Activated CD8-positive, alpha-beta memory T cell treated with anti-CD3 and anti-CD28 coated beads for 4 hours (primary cell): ENCODE results near the gene AFMID.
"Not testable (repeated sequence)": the region's sequence is repeated elsewhere in the genome, so short reads cannot be mapped to it uniquely, and the experiment has no call there.

Source experiments
- DNase-seq, 2 donors: peaks; one replicate each; pipeline ENCODE4 v3.0.0-alpha.2; 2020; ENCODE audit warnings: low read depth in 2 of 2

The AFMID gene

DNA sequence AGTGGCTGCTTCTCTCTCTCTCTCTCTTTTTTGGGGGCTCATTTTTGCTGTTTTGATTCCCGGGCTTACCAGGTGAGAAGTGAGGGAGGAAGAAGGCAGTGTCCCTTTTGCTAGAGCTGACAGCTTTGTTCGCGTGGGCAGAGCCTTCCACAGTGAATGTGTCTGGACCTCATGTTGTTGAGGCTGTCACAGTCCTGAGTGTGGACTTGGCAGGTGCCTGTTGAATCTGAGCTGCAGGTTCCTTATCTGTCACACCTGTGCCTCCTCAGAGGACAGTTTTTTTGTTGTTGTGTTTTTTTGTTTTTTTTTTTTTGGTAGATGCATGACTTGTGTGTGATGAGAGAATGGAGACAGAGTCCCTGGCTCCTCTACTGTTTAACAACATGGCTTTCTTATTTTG, 36.6 kb downstream of the AFMID start:
- no peak for DNase-seq

DNA sequence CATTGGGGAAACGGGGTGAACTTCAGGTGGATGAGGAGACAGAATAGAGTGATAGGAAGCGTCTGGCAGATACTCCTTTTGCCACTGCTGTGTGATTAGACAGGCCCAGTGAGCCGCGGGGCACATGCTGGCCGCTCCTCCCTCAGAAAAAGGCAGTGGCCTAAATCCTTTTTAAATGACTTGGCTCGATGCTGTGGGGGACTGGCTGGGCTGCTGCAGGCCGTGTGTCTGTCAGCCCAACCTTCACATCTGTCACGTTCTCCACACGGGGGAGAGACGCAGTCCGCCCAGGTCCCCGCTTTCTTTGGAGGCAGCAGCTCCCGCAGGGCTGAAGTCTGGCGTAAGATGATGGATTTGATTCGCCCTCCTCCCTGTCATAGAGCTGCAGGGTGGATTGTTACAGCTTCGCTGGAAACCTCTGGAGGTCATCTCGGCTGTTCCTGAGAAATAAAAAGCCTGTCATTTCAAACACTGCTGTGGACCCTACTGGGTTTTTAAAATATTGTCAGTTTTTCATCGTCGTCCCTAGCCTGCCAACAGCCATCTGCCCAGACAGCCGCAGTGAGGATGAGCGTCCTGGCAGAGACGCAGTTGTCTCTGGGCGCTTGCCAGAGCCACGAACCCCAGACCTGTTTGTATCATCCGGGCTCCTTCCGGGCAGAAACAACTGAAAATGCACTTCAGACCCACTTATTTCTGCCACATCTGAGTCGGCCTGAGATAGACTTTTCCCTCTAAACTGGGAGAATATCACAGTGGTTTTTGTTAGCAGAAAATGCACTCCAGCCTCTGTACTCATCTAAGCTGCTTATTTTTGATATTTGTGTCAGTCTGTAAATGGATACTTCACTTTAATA, 37.3 kb downstream of the AFMID start:
- DNase-seq = no peak

DNA sequence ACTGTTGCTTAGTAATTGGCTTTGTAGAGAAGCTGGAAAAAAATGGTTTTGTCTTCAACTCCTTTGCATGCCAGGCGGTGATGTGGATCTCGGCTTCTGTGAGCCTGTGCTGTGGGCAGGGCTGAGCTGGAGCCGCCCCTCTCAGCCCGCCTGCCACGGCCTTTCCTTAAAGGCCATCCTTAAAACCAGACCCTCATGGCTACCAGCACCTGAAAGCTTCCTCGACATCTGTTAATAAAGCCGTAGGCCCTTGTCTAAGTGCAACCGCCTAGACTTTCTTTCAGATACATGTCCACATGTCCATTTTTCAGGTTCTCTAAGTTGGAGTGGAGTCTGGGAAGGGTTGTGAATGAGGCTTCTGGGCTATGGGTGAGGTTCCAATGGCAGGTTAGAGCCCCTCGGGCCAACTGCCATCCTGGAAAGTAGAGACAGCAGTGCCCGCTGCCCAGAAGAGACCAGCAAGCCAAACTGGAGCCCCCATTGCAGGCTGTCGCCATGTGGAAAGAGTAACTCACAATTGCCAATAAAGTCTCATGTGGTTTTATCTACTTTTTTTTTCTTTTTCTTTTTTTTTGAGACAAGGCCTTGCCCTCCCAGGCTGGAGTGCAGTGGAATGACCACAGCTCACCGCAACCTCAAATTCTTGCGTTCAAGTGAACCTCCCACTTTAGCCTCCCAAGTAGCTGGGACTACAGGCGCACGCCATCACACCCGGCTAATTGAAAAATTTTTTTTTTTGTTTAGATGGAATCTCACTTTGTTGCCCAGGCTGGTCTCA, 38.1 kb downstream of the AFMID start:
- DNase-seq = no peak

DNA sequence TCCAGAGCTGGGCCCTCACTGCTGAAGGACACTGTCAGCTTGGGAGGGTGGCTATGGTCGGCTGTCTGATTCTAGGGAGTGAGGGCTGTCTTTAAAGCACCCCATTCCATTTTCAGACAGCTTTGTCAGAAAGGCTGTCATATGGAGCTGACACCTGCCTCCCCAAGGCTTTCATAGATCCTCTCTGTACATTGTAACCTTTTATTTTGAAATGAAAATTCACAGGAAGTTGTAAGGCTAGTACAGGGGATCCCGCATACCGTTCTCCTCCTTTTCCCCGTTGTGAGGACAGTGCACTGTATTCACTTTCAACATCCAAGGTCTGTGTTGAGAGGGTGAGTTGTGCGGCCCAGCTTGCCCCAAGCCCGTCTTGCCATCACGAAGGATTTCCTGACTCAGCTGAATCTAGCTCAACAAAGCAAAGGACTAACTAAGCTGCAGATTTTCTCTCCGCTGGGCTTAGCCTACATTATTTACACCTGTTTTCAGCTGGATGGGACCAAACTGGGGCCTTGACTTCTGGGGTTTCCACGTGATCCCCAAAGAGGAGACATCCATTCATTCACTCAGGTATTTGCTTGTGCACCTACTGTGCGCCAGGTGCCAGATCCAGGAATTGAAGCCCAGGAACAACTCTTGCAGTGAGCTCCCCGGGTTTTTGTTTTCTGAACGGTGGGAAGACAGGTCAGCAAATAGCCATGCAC, 39.0 kb downstream of the AFMID start:
- DNase-seq = no peak

DNA sequence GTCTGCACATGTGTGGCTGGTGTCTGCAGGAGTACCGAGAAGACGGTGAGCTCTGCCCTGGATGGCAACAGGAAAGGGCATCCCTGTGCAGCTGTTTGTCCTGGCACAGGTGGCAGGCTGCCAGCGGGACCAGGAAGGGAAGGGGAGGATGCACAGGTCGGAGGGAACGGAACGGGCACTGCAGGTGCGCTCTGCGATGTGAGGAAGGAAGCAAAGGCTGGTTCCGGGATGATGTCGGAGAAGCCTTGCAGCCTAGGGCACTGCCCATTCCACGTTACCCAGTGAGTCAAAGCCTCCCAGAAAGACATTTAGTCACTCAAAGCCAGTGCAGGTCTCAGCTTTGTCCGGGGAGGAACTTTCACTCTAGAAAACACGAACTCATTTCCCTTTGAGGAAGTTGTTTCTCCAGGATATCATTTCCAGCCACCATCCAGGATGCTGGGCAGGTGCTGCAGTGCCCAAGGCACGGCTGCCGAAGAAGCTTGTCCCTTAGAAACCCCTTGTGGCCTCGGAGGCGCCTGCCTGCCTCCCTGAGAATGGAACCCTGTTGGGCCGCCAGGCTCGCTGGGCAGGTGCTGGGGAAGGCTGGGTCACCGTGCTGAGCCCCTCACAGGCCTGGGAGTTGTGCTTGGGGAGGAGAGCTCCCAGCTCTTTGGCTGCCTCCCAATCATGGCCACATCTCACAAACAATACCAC, 39.7 kb downstream of the AFMID start:
- no peak for DNase-seq

DNA sequence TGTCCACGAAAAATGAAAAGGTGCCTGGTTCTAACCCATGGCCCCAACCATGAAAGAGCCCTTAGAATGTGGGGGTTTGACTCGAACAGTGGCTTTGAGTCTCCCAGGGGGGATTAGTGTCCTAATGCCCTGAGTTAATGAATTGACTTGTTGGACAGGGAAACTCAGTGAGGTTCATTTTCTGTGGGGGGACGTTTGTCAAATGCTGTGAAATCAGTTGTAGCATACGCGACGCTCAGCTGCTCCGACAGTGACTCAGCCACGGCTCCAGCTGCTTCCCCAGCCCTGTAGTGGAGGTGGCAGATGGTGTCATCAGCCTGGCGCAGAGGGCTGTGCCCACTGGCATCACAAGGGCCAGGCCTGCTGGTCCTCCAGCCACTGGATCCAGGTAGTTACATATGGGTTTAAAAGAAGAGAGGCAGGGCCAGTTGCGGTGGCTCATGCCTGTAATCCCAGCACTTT, 40.3 kb downstream of the AFMID start:
- no peak for DNase-seq

DNA sequence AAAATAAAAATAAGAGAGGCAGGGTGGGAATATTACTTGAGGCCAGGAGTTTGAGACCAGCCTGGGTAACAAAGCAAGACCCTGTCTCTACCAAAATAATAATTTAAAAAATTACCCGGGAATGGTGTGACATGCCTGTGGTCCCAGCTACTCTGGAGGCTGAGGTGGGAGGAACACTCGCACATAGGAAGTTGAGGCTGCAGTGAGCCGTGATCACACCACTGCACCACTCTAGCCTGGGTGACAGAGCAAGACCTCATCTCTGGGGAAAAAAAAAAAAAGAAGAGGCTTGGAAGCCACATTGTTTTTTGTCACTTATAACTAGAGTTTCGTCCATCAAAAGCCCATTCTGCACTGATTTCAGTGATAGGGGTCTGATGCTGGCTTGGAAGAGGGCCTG, 41.0 kb downstream of the AFMID start:
- no peak for DNase-seq

DNA sequence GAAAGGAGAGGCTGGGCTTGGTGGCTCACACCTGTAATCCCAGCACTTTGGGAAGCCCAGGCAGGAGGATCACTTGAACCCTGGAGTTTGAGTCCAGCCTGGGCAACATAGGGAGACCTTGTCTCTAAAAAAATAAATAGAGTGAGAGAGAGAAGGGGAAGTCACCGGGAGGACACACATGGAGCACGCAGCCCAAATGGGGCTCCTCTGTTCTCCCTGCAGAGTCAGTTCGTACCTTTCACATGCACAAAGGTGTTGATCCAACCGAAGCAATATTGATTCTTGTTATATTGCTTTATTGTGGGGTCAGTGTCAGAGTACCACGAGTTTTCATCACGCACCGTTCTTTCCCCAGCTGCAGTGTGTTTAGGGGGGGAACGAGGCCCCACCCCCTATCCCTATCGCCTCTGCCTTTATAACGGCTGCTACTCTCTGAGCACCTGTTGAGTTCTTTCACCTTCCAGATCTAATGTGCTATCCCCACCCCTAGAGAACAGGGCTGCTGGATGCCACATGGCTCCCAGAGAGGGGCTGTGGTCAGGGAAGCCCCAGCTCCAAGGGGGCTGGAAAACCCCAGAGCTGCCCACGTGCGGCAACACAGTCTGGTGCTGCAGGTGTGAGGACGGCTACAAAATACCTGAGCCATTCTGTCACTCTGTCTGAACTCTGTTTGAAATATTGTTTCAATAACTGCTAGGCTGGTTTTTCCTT, 43.2 kb downstream of the AFMID start:
- DNase-seq = no peak

DNA sequence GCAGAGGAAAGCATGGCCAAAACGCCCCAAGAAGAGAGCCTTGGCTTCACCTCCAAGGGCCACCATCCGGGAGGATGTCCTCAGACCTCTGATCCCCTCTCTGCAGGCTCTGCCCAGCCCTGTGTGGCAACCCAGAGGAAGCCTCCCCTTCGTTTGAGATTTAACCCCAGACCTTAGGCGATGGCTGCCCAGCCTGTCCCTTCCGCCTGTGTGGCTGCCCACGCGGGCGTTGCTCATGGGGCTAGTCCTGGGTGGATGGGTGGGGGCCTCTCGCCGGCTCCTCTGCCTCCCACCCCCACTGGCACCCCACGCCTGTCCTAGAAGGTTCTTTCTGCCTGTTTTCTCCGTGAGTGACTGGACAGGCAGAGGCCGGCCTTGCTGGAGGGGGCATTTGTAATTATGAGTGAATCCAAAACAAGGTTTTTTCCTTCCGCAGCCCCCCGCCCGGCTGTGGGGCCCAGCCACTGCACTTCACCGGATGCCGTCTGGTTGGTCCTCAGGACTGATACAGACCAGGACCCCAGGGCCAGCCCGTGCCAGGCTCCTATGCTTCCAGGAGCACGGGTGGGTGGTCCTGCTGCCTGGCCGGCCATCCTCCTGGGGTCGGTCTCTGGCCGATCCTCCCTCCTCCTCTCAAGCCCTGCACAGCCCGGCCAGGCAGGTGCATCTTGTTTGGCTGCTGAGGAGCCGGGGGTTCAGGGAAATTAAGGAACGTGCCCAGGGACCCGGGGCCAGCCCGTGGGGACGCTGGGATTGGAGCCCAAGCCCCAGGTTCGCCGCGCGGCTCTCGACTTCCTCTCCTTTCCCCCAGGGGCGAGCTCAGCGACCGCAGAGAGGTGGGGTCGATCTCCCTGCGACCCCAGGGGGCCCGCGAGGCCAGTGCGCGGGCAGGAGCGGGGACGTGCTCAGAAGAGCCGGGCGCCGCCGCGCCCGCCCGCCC, 44.1 kb downstream of the AFMID start, which contains the start of gene TMEM235:
Gene TMEM235 (plus strand): TSS at position 636 of the 940 bp plus-strand sequence. CDS start 393 bp downstream, outside the sequence.
- DNase-seq = no peak

DNA sequence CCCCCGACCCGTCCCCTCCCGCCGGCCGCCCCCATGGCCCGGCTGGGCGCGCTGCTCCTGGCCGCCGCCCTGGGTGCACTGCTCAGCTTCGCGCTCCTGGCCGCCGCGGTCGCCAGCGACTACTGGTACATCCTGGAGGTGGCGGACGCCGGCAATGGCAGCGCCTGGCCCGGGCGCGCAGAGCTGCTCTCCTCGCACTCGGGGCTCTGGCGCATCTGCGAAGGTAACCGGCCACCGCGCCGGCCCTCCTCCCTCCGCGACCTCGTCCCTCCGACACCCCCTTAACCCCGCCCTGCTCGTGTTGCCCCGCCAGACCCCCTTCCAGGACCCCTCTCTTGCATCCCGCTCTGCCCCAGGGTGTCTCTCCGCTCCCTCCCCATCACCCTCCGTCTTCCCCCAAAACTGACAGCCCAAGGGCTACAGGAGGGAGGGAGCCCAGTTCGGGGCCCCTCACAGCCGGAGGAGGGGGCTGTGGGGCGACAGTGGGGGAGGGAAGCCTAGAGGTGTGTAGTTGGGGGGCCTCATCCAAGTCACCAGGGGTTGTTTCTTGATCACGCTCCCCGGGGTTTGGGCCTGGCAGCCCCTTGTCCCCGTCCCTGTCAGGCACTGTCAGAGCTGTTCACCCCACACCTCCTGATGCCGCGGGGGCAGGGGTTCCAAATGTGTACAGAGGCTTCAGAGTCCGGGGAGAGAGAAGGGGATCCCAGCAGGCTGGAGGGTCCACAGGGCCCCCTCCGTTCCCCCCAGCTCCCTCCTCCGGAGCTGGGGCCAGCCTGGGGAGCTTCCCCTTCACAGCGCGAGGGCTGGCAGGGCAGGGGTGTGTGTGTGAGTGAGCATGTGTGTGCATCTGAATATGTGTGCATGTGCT, 45.1 kb downstream of the AFMID start:
- no peak for DNase-seq

DNA sequence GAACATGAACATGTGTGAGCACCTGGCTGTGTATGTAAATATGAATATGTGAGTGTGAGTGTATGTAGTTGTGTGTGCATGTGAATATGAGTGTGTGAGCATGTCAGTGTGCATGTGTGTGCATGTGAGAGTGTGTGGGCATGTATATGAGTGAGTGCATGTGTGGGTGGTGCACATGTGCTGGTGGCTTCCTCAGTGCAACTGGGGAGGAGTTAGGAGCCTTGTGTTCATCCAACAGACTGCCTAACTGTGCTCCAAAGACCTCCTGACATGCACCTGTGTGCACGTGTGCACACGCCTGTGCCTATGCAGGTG, 45.7 kb downstream of the AFMID start:
- DNase-seq = no peak

DNA sequence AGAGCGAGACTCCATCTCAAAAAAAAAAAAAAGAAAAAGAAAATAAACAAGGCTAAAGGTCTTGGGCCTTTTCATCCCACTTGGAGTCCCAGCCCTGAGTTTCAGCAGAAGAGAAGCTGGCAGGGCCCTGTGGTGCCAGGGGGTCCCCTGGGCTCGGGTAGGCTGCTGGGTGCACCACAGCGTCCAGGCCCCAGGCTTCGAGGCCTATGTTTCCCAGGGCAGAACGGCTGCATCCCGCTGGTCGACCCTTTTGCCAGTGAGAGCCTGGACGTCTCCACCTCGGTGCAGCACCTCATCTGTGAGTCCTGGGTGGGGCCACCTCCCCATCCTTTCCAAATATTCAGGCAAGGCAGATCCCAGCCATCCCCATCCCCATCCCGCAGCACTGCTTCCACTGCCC, 46.5 kb downstream of the AFMID start:
- DNase-seq = no peak

DNA sequence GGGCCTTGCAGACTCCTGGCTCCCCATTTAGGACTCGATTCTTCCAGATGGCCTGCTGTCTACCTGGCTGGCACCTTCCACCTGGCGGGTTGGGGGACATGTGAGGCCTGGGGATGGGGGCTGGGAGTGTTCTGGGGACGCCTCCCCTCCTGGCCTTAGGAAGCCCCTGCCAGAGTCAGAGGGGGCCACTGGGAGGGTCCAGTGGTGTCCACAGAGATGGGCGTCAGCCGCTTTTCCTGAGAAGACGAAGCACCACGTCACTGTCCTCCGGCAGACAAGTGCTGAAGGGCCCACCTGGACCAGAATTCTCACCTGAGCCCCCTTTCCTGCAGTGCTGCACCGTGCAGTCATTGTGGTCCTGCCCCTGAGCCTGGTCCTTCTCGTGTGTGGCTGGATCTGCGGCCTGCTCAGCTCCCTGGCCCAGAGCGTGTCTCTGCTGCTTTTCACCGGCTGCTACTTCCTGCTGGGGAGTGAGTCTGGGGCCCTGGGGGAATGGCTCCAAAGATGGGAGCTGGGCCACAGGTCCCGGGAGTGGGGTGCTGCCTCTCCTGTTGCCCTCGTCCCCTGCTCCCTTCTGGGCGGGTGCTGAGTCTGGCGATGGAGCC, 47.2 kb downstream of the AFMID start:
- no peak for DNase-seq

DNA sequence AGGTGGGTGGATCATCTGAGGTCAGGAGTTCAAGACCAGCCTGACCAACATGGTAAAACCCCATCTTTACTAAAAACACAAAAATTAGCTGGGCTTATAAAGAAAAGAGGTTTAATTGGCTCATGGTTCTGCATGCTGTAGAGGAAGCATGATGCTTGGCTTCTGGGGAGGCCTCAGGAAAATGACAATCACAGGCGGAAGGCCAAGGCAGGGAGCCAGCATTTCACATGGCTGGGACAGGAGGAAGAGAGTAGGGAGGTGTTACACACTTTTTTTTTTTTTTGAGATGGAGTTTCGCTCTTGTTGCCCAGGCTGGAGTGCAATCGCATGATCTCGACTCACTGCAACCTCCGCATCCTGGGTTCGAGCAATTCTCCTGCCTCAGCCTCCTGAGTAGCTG, 47.9 kb downstream of the AFMID start:
- DNase-seq = not testable (repeated sequence)

DNA sequence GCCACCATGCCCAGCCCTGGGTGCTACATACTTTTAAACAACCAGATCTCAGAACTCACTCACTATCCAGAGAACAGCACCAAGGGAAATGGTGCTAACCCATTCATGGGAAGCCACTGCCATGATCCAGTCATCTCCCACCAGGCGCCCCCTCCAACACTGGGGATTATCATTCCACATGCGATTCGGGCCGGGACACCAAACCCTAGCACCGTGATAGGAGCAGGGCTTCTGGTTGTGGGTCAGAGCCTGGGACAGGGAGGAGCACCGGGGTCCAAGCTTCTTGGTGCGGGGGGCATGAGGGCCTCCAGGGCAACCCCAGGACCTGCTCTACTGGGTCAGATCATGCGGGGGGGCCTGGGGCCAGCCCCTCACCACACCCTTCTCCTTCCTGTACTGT, 48.7 kb downstream of the AFMID start:
- DNase-seq = no peak

DNA sequence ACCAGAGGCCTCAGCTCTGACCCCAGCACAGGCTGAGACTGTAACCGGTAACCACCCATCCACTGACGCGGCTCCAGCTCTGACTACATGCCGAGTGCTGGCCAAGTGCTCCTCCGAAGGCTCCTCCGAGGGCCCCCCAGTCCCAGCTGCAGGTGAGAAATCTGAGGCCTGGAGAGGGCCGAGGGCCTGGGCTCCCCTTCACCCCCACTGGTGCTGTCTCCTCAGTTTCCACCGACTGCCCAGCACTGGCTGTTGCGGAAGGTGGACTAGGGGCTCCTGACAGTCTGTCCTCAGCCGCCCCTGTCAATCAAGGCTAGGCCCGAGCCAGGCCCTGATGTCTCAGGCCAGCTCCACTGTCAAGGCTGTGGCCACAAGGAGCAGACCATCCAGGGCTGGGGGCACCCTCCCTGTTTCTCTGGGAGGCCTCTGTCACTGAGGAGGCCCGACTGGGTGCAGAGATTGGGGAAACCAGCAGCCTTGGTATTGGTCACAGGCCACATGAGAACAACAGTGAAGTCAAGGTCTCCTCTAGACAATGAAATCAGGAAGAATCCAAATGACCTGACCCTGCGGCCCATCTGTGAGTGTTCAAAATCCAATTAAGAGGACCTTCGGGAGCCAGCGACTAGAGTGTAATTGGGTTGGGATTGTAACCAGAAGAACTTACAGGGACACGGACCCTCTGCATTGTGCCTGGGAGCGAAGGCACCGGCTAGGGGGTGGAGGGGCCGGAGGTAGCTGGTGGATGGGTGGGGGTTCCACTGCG, 49.4 kb downstream of the AFMID start:
- no peak for DNase-seq

DNA sequence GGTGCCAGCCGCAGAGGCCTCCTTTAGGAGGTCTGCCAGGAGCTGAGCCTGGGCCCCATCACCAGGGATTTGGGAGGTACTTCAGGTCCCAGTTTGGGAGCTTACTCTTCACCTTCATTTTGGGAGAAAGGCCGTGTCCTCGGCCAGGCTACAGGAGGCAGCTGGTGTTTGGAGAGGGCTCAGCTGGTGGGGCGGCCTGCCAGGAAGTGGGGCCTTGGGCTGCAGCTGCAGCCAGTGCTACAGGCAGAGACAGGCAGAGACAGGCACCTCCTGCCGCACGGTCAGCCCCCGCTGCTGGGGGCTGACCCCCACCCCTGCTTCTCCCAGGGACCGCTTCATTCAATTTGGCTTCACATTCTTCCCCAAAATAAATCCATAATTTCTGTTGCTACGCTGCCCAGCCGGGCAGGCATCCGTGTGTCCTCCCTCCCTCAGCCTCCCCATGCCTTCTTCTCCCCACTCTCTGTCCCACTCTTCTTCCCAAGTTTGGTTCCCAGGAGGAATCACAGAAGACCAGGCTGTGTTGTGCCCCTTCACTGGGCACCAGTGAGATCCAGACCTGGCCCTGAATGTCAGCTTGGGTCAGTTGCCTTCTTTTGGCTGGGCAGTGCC, 50.3 kb downstream of the AFMID start:
- no peak for DNase-seq
